CD4-positive, alpha-beta T cell treated with Interleukin-15 for 4 hours (primary cell): Measurements from ENCODE around the gene SELENON.

Experiments
- DNase-seq: peaks from one replicate; pipeline ENCODE4 v3.0.0-alpha.2; 2020; ENCODE audit warnings: low spot score

The SELENON gene

DNA sequence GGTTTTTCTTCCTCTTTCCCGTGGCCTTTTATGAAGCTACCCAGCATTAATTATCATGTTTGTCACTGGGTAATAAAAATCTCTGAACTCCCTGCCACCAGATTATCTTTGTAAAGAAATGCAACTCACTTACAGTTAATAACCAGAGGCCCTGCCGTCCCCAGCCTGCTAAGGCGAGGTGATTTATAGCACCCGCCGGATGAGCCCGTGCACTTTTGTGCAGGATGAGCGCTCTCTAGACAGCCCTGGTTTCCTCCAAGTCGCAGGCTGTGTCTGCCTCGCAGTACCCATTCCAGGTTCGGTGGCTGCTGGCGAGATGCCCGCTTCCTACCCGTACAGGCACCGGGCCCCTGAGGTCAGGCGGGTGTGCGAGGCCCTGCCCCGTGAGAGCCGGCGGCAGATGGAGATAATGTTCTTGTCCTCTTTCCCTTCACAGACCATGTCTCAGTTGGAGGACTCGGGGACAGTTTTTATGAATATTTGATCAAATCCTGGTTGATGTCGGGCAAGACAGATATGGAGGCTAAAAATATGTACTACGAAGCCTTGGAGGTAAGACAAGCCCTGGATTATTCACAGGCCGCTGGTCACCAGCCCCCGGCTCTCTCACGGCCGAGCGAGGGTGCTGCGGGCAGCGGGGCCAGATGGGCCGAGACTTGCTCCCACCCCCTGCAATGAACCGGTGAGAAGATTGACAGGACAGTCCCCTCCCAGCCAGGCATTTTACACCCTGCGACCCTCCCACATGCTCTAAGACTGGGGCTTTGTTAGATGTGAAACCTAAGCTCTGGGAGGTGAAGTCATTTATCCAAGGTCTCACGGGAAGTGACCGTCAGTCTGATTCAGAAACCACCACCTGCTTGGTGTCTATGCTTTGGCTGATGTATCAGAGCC is 28.5 kb upstream of the SELENON start:
- no peak for DNase-seq

DNA sequence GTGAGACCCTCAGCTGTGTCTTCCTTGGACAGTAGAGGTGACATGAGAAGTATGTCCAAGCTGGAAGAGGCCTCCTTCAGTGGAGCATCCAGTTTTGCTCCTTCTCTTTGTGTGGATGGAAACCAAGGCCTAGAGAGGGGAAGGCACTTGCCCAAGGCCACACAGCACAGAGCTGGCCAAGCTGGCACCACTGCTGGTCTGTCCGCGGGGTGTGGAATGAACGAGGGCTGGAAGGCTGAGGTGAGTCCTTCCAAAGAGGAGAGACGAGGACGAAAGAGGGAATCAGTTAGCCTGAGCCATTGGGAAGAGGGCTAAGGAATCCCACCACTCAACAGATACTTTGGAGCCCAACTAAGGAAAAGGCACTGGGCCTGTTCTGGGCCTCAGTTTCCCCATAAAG is 27.8 kb upstream of the SELENON start:
- no peak for DNase-seq

DNA sequence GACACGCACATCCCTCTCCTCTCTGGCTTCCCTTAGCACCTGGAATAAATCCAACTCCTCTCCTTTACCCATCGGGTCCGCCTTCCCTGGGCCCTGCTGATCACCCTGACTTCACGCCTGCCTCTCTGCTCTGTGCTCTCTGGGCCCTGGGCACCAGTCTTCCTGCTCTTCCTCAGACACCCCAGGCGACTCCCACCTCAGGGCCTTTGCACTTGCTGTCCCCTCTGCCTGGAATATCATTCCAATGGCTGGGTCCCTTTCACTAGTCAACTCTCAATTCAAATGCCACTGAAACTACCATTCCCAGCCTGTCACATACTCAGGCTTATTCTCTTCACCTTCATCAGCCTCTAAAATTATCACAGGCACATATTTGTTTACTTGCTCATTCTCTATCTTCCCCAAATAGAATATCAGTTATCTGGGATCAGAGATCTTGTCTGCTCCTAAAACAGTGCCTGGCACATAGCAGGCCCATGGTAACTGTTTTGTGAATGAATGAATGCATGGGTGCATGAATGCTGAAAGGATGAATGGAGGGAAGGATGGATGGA is 27.2 kb upstream of the SELENON start:
- no peak for DNase-seq

DNA sequence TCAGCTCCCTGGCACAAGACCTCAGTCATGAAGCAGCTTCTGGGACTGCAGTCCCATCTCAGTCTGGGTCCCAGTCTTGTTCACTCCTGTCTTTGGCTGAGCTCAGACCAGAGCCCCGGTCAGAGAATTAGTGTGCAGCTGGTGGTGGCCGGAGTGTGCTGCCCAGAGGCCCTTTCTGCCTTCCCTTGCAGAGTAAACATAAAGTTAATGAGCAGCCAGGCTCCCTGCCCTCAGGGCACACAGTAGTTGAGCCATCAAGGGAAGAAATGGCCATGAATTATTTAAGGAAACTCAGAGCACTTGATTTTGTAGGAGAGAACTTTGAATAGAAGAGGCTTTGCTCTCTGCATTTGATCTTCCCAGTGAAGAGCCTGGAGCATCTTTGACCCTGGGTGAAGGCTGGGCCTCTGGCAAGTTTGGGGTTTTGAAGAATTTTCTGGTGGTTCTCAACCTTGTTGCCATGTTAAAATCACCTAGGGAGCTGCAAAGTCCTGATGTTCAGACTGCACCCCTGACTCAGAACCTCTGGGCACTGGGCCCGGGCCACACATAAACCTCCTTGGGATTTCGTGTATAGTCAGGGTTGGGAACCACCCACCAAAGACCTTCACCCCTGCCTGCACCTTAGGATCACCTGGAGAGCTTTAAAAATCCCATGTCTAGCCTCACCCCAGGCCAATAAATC is 26.4 kb upstream of the SELENON start:
- no peak for DNase-seq

DNA sequence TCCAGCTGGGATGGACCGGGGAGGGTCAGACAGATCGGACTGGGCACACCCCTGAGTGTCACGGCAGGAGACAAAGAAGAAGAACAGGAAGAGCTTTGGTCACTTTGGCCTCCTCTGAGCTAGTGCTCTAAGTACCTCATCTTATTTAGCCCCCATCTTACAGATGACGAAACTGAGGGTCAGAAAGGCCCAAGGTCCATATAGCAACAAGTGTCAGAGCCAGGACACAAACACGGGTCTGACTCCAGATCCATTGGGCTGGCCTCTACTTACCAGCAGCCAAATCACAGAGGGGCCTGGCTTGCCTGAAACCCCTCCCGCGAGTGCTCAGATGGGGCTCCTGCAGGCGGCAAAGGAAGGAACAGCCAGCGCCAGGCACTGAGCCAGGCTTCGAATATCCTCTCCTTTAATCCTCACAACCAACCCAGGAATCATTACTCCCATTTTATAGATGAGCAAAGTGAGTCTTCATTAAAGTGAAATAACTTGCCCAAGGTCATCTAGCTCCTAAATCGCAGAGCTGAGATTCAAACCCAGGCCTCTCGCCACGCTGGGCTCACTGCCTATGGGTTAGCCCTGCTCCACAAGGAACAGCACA is 25.7 kb upstream of the SELENON start:
- DNase-seq = no peak

DNA sequence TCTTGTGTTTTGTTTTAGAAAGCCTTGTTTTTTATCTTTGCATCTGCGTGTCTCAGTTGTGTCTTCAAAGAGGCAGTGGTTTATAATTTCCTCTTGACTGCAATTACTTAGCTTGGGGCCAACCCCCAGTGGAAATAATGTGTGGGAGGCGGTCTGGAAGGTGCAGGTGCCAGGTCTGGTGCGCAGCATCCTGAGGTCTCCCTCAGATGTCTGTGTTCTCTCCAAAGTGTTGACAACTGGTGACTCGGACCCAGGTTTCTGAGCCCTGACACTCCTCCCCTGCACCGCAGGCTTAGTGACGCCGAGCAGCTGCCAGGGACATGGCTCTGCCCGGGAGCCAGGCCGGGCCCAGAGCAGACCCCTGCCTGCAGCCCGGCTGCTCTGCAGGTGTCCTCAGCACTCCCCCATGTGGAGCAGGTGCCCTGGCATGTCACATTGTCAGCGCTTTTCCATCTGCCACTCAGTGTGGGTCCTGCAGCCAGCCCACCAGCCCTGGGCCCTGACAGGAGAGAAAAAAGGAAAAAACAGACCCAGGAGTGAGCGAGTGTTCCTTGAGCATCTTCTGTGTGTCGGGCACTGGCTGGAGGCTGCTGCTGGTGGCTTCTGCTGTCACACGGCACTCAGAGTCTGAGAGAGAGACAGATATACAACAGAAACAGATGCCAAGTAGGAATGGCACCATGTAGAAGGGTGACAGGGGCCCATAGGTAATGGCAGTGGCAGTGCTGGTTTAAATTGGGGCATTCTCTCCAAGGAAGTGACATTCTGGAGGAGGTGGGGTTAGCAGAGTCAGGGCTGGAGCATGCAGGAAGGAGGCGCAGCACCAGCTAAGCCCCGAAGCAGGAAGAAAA is 24.8 kb upstream of the SELENON start:
- DNase-seq = peak; percentile 84

DNA sequence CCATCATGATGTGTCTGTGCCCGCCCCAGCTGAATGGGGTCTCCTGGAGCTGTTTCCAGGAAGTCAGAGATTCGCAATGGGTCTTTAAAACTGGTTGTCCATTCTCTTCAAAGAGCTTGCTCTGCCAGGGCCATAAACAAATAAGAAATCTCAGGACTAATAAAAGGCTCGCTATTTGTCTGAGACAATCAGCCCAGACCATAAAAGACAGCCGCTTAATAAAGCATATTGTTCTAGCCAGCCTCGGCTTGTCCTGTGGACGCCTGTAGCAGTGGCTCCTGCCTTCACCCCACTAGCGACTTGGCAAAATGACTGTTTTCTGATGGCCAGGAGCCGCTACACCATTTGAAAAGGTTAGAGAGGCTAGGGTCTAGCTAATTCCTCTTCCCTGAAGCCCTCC is 20.6 kb upstream of the SELENON start:
- no peak for DNase-seq

DNA sequence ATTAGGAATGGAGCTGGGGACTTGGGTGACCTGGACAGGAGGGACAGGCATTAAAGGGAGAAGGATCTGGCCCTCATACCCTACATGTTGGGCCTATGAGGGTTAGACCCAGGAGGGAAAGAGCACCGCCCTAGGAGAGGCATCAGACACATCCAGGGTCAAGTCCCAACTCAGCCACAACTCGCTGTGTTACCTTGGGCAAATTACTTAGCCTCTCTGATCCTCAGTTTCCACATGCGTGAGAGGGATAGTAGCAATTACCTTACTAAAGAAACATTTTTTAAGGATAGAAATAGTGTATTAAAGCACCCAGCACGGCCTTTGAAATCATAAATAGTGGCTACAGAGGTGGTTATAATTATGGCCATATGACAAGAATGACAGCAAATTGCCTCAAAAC is 20.1 kb upstream of the SELENON start:
- DNase-seq = no peak

DNA sequence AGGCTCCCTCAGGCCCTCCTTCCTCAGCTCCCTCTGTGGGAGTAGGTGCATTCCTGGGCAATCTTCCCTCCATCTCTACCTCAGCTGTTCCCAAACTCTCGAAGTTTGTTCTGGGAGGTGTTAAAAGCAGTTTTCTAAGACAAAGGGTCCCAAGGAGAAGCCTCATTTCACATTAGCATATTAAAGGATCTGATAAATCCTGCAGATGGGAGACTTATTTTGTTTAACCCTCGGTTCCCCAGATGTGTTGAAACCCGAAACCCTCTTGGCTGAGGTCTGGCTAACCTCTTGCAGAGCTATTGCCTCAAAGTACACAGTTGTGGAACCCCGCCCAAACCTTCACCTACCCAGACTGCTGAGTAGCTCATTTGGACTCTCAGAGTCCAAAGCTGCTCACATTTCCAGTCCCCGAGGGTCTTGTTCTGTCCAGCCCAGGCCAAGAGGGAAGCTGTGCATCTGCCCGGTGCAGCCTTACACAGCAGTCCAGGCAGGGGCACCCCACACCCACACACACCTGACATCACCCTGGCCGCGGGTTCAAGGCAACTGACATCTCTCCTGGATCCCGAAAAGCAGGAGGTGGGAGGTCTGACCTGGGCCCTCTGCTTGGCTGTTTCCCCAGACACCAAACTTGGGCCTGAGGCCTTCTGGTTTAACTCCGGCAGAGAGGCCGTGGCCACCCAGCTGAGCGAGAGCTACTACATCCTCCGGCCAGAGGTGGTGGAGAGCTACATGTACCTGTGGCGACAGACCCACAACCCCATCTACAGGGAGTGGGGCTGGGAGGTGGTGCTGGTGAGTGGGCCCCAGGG is 19.5 kb upstream of the SELENON start:
- DNase-seq = no peak

DNA sequence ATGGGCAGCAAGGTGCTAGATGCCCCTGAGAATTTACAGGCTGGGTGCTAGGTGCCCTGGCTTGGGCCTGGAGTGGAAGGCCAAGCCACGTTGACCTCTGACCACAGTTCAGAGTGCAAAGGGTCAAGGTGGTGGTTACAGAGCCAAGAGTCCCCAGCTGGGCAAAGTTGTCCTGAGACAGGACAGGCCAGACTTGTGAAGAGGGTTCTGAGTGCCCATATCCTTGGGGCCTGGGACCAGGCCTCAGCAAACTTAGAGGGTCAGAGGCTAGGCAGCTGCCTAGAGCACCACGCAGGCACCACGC is 18.9 kb upstream of the SELENON start:
- no peak for DNase-seq

DNA sequence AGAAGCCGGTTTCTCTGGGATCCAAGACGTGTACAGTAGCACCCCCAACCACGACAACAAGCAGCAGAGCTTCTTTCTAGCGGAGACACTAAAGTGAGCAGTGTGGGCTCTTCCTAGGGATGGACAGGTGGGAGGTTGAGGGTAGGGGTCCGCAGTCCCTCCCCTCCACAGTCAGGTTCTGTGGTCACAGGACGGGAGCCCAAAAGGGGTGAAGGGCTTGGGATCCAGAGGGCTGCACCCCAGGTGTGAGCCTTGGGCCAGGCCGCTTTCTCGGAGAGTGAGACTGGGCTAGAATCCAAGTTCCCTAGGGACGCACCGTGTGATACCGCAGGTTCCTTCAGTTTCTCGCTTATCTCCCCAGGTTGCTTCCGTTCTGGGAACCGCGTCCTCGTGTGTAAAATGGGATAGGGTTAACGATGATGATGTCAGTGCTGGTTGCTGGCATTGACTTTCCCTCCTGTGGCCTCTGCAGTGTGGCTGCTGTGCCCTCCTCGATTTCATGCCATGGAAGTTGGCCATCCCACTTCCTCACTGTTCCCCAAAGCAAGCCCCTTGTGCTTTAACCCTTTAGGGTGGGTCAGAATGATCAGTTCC is 17.3 kb upstream of the SELENON start:
- DNase-seq = no peak

DNA sequence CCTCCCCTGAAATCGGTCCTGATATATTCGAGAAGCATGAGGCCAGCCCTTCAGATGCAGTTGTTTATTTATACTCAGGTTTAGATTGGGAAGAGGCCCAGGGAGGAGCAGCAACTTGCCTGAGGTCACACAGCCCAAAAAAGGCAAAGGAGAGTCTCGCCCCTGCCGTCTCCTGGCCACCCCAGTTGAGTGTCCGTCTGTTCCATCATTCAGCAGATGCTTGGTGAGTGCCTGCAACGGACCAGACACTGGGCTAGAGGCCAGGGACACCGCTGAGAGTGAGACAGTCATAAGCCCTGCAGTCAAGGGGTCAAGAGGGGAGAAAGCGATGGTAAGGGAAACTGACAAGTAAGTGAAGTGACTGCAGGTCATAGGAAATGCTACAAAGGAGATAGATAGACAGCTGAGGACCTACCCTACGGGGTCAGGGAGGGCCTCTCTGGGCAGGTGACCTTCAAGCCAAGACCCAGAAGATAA is 15.4 kb upstream of the SELENON start:
- DNase-seq = no peak

DNA sequence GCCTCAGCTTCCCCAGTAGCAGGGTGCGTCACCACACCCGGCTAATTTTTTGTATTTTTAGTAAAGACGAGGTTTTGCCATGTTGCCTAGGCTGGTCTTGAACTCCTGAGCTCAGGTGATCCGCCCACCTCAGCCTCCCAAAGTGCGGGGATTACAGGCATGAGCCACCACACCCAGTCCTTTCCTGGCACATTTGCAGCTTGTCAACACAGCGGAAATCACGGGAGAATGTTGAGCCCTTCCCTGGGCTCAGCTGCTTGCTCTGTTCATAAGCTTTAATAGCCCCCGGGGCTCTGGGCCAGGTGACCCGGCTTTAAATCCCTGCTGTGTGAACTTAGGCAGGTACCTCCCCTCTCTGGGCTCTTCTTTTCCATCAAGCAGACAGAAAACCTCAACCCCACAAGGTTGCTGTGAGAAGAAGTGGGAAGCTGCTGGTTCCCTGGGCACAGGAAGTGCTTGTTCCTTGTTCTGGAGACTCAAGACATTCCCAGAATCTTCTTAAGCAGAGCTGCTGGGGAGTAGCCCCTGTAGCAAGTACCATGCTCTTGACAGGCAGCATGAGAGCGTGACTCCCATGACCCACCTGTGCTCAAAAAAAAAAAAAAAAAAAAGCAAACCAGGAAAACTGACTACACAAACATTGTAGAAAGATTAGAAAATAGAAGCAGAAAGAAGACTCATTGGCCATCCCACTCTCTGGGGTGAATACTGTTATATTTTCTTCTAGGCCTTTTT is 14.5 kb upstream of the SELENON start:
- no peak for DNase-seq

DNA sequence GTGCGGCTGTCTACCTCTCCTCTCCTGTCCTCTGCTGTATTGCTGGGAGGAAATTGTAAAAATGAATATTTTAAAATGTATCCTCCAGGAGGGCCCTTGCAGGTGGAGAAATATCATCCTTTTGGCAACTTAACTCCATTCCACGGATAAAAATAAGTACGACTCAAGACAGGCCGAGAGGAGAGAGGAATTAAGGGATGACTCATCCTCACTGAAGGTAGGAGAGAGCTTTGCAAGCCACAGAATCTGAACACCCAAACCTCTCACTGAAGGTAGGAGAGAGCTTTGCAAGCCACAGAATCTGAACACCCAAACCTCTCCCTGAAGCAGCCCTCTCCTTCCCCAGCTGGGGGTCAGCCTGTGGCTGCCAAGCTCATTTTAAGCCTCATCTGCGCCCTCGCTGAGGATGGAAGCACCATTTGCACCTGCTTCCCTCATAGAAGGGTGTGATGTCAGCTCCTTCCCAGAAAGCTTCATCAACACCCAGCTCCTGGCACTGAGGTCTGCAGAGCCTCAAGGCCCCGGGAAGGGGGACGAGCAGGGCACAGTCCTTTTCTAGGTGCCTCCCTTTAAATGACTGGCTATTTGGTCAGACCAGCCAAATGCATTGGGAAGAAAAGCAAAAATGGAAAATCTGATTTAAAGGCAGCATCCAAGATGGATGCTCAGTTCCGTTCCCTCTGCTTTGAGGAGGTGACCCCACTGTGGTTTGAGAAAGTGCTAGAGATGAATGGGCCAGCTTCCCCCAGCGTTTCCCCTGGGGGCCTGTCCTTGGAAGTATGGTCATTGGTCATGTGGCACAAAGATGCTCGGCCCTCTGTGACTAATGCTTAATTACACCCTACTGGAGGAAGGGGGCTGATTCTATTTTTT is 12.9 kb upstream of the SELENON start:
- no peak for DNase-seq

DNA sequence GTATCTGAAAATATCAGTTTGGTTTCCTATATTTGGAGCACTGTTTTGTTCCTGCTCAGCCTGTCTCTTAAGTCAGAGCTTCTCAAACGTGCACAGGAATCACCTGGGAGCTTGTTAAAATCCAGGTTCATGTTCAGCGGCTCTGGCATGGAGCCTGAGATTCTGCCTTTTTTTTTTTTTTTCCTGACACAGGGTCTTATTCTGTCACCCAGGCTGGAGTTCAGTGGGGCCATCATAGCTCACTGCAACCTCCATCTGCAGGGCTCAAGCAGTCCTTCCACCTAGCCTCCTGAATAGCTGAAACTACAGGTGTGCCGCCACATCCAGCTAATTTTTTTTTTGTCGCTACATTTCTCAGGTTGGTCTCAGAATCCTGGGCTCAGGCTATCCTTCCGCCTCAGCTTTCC is 12.2 kb upstream of the SELENON start:
- DNase-seq = no peak

DNA sequence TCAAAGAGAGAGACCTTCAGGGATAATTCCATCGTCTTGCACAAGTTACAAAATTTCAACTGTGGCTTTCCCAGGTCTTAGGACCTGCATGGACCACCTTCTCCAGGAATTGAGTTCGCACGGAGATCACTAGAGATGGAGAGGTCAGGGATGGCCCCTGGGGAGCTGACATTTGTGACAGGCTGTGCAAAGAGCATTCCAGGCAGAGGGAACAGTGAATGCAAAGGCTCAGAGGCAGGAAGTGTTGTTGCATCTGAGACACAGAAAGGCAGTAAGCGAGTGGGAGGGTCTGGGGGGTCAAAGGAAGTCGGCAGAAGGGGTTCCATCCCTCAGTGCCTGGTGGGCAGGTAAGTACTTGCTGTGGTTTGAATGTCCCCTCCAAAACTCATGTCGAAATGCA is 9.5 kb upstream of the SELENON start:
- DNase-seq = no peak

DNA sequence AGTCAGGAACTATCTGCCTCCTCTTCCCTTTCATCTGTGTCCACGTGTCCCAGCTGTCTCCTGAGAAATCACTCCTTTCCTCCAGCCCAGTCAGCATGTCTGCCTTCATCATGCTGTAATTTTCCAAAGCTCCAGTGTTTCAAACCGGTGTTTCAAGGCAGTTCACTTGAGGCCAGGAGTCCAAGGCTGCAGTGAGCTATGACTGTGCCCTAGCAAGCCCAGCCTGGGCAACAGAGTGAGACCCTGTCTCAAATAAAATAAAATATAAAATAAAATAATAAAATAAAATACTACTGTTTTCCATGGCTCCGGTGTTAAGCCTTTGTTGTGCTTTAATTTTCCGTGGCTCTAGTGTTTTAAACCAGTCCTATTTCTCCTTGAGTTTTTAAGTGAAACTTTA is 7.9 kb upstream of the SELENON start:
- no peak for DNase-seq

DNA sequence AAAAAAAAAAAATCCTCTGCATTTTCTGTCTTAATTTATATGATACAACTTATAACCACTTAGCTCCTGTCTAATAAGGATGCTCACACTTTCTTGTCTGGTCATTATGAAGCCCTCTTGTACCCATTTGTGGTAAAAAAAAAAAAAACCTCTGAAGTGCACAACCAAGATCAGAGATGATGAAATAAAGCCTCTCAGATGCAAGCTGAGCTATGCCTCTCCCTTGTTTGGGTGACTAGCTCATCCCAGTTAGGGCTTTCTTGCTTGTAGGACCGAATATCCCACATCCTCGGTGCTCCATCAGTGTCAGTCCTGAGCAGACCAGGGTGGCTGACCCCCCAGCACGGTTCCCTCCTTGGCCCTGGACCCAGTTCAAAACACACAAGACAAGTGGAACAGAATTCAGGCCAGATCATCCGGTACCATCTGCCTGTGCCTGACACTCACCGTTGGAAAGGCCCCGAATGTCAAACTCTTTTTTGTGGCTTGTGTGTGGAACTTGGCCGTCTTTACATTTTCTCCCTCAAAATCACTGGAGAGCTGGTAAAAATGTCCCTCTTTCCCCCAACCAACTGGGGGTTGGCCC is 6.3 kb upstream of the SELENON start:
- DNase-seq = no peak

DNA sequence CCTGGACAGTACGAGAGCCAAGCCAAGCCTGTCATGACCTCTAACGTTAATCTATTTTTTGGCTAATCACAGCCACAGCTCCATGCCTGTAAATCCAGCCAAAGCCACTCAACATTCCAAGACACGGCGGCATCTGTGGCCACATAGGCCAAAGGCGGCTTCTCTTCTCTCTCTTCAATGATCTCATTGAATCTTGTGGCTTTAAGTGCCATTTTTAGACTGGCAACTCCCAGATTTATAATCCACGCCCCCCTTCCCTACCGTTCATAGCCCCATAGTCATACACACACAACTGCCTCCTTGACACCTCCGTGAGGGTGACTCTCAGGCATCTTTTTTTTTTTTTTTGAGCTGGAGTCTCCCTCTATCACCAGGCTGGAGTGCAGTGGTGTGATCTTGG is 5.7 kb upstream of the SELENON start:
- no peak for DNase-seq
